AG09319 (cell line): ENCODE data around the gene MAPKAPK3.

Experiments used
- DNase-seq: peaks from one replicate; pipeline ENCODE4 v3.0.0-alpha.2; 2010; ENCODE audit warnings: low read depth; ENCODE audit errors: extremely low read depth
- TF ChIP-seq, protein P1 (sequence below): IDR thresholded peaks from 2 replicates; pipeline ENCODE4 v1.5.1; 2011; ENCODE audit warnings: low read depth, mild to moderate bottlenecking, inconsistent platforms, low read length, moderate library complexity

Gene MAPKAPK3

DNA sequence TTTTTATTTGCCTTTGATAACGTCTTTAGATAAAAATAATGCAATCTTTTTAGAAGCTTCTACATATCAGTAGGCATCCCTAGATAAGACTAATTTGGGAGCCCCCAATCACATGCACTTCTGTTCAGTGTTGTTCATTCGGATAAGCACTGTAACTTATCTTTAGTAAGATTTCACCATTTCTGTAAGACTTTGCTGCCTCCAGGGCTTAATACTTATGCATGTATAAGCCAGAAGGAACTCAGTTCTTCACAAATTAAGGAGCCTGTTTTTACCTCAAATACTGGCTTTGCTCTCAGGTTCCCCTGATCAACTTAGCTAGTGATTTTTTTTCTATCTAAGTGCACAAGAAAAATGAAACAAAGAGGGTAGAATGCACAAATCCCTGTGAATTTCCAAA, 78.1 kb downstream of the MAPKAPK3 start:
- TF ChIP-seq, protein P1, sequence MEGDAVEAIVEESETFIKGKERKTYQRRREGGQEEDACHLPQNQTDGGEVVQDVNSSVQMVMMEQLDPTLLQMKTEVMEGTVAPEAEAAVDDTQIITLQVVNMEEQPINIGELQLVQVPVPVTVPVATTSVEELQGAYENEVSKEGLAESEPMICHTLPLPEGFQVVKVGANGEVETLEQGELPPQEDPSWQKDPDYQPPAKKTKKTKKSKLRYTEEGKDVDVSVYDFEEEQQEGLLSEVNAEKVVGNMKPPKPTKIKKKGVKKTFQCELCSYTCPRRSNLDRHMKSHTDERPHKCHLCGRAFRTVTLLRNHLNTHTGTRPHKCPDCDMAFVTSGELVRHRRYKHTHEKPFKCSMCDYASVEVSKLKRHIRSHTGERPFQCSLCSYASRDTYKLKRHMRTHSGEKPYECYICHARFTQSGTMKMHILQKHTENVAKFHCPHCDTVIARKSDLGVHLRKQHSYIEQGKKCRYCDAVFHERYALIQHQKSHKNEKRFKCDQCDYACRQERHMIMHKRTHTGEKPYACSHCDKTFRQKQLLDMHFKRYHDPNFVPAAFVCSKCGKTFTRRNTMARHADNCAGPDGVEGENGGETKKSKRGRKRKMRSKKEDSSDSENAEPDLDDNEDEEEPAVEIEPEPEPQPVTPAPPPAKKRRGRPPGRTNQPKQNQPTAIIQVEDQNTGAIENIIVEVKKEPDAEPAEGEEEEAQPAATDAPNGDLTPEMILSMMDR = no peak
- no peak for DNase-seq

DNA sequence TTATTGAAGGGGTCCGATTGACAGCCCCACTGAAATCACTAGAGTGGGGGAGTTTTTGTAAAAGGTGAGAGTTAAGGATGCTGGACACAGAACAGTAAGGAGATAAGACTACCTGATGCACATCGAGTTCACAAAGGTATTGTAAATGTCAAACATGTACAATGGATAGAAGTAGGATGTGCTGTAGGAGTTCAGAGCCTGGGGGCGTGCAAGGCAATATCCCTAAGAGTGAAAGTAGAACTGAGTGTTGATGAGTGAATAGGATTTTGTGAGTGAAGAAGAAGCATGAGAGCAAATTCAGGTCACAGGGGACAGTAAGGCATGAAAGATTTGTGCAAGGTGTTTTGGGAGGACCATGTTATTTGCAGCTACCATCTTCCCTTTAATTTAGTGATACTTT, 79.3 kb downstream of the MAPKAPK3 start:
- DNase-seq = no peak
- TF ChIP-seq, protein P1 = no peak

DNA sequence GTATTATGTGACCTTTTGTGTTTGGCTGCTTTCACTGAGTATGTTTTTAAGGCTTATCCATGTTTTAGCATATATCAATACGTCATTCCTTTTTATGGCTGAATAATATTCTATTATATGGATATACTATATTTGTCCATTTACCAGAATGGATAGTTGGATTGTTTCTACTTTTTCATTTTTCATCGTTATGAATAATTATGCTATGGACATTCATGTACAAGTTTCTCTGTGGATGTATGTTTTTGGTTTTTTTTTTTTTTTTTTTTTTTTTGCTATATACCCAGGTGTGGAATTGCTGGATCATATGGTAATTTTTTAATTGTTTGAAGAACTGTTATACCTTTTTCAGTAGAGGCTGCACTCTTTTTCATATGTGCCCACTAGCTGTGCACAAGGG, 81.3 kb downstream of the MAPKAPK3 start:
- DNase-seq = no peak
- TF ChIP-seq, protein P1 = no peak
